NCI-H774 (cell line): Measurements from ENCODE around the gene RAD51B.

Source experiments
- DNase-seq: peaks from one replicate; lab custom pipeline; 2025; lab: John Stamatoyannopoulos, UW

The RAD51B gene

GRCh38 chr14:67835596-67835995 lies 16.0 kb downstream of the RAD51B start:
- DNase-seq, result no peak

GRCh38 chr14:67837011-67837624 lies 17.5 kb downstream of the RAD51B start:
- DNase-seq, result peak; percentile 33

GRCh38 chr14:67846029-67846610 lies 26.5 kb downstream of the RAD51B start:
- no peak for DNase-seq

- DNase-seq, result no peak
These were observed 30.7 kb downstream of the RAD51B start for GRCh38 chr14:67850066-67850830.

- no peak for DNase-seq
These were observed 32.3 kb downstream of the RAD51B start for GRCh38 chr14:67851785-67852410.

GRCh38 chr14:67852926-67853604 lies 33.5 kb downstream of the RAD51B start:
- DNase-seq, result no peak

GRCh38 chr14:67853715-67854114 lies 34.1 kb downstream of the RAD51B start:
- DNase-seq, result no peak

- DNase-seq, result no peak
These were observed 37.2 kb downstream of the RAD51B start for GRCh38 chr14:67856827-67857226.

- no peak for DNase-seq
These were observed 38.3 kb downstream of the RAD51B start for GRCh38 chr14:67857778-67858350.

GRCh38 chr14:67859169-67859749 lies 39.7 kb downstream of the RAD51B start:
- DNase-seq, result no peak

GRCh38 chr14:67863223-67863622 lies 43.6 kb downstream of the RAD51B start:
- no peak for DNase-seq

GRCh38 chr14:67875175-67876006 lies 55.8 kb downstream of the RAD51B start:
- no peak for DNase-seq

GRCh38 chr14:67879026-67879425 lies 59.4 kb downstream of the RAD51B start:
- no peak for DNase-seq

- DNase-seq, result no peak
These were observed 61.6 kb downstream of the RAD51B start for GRCh38 chr14:67881225-67881624.

- DNase-seq, result no peak
These were observed 63.5 kb downstream of the RAD51B start for GRCh38 chr14:67882986-67883555.

GRCh38 chr14:67883717-67884116 lies 64.1 kb downstream of the RAD51B start:
- DNase-seq, result no peak

- DNase-seq, result no peak
These were observed 66.6 kb downstream of the RAD51B start for GRCh38 chr14:67886191-67886590.

- no peak for DNase-seq
These were observed 67.9 kb downstream of the RAD51B start for GRCh38 chr14:67887478-67887877.

- no peak for DNase-seq
These were observed 69.9 kb downstream of the RAD51B start for GRCh38 chr14:67889455-67889854.

GRCh38 chr14:67892466-67893100 lies 73.0 kb downstream of the RAD51B start:
- no peak for DNase-seq
